A549 (cell line): ENCODE results near the gene DDX17. TPM values are rescaled to one million over a fixed set of nuclear protein-coding genes. Genes with fewer than 3 reads are reported as not detected.

Source experiments
- ATAC-seq, 2 experiments: fragments of 200-7000 bp in 1 of 2; fragments of >200 bp in 1 of 2; cut with Nextera tagmentation in 1 of 2; cut with Tn5 transposase in 1 of 2; 3 replicates each; pipeline versions ENCODE4 v1.8.0 to v1.9.1; 2018 to 2020; ENCODE audit warnings: mild to moderate bottlenecking in 1 of 2, moderate library complexity in 1 of 2
- CTCF ChIA-PET: fragments of 300-600 bp; sonication (Branson Sonifier 250); formaldehyde crosslinking; extraction: SDS; loops from one replicate; lab custom pipeline; 2021; ENCODE audit warnings: antibody characterized with exemption, inconsistent platforms; lab: Yijun Ruan, JAX
- POLR2A ChIA-PET: fragments of 350-600 bp; formaldehyde crosslinking; extraction: SDS; loops from one replicate; lab custom pipeline; 2021; ENCODE audit warnings: antibody characterized with exemption, inconsistent platforms; lab: Yijun Ruan, JAX
- DNase-seq, 2 experiments: peaks; one replicate each; pipeline versions ENCODE4 v3.0.0 to v3.0.0-alpha.2; 2011 to 2016; ENCODE audit warnings: low read depth in 1 of 2, low spot score in 1 of 2
- FAIRE-seq: peaks from 2 replicates; lab custom pipeline; 2011; peaks lifted over from hg19 to GRCh38; lab: Jason Lieb, UNC
- H3K27ac ChIP-seq, 2 experiments: fragments of >200 bp; sonication (Bioruptor Twin); formaldehyde crosslinking; 3 replicates each; pipeline ENCODE4 v1.5.1; 2016 to 2017
- H3K4me1 ChIP-seq: fragments of >200 bp; sonication (Bioruptor Twin); formaldehyde crosslinking; 3 replicates; pipeline ENCODE4 v1.6.1; 2016
- H3K4me2 ChIP-seq: fragments of >200 bp; sonication (Bioruptor Twin); formaldehyde crosslinking; 3 replicates; pipeline ENCODE4 v1.6.1; 2016
- H3K4me3 ChIP-seq: fragments of >200 bp; sonication (Bioruptor Twin); formaldehyde crosslinking; 3 replicates; pipeline ENCODE4 v1.5.1; 2016
- H3K9me3 ChIP-seq: fragments of >200 bp; sonication (Bioruptor Twin); formaldehyde crosslinking; 3 replicates; pipeline ENCODE4 v1.6.1; 2016
- CBX2 ChIP-seq: fragments of 200-600 bp; sonication (generic); IDR thresholded peaks from 2 replicates; pipeline ENCODE4 v1.6.1; 2016; ENCODE audit warnings: low read depth, mild to moderate bottlenecking, borderline replicate concordance
- CBX8 ChIP-seq: fragments of 200-600 bp; sonication (generic); IDR thresholded peaks from 2 replicates; pipeline ENCODE4 v1.6.1; 2016
- CEBPB ChIP-seq, 2 experiments: fragments of >200 bp in 1 of 2; sonication (Bioruptor Twin) in 1 of 2; formaldehyde crosslinking in 1 of 2; IDR thresholded peaks; 2 replicates each; pipeline ENCODE4 v1.6.1; 2012 to 2016
- CHD4 ChIP-seq: fragments of 200-600 bp; sonication (generic); IDR thresholded peaks from 2 replicates; pipeline ENCODE4 v1.6.1; 2016; ENCODE audit warnings: antibody characterized with exemption, mild to moderate bottlenecking, borderline replicate concordance
- EHMT2 ChIP-seq: fragments of 200-600 bp; sonication (generic); IDR thresholded peaks from 2 replicates; pipeline ENCODE4 v1.6.1; 2016; ENCODE audit warnings: antibody characterized with exemption, low read depth, mild to moderate bottlenecking, moderate library complexity
- FOXS1 ChIP-seq: fragments of 250-450 bp; sonication (Bioruptor Pico); IDR thresholded peaks from 2 replicates; pipeline ENCODE4 v1.5.0; 2020; ENCODE audit warnings: mild to moderate bottlenecking, moderate library complexity
- GATA3 ChIP-seq: IDR thresholded peaks from 2 replicates; pipeline ENCODE4 v1.6.1; 2012; ENCODE audit warnings: borderline replicate concordance
- HDAC2 ChIP-seq: fragments of 200-600 bp; sonication (generic); IDR thresholded peaks from 2 replicates; pipeline ENCODE4 v1.6.1; 2016
- HOXB13 ChIP-seq: fragments of 250-450 bp; sonication (Bioruptor Pico); IDR thresholded peaks from 2 replicates; pipeline ENCODE4 v1.5.0; 2020; ENCODE audit warnings: low read depth, mild to moderate bottlenecking, moderate library complexity
- JUN ChIP-seq, 2 experiments: fragments of >200 bp; sonication (Bioruptor Twin); formaldehyde crosslinking; IDR thresholded peaks; 2 replicates in 1 of 2; 3 replicates in 1 of 2; pipeline ENCODE4 v1.6.1; 2016 to 2017
- JUNB ChIP-seq: fragments of >200 bp; sonication (Bioruptor Twin); formaldehyde crosslinking; IDR thresholded peaks from 2 replicates; pipeline ENCODE4 v1.6.1; 2016
- KDM5A ChIP-seq: fragments of 200-600 bp; sonication (generic); IDR thresholded peaks from 2 replicates; pipeline ENCODE4 v1.6.1; 2016; ENCODE audit warnings: antibody characterized with exemption, mild to moderate bottlenecking
- MAFK ChIP-seq: fragments of 450-650 bp; IDR thresholded peaks from 2 replicates; pipeline ENCODE4 v1.6.1; 2014; ENCODE audit not compliant: partially characterized antibody
- MAZ ChIP-seq: fragments of 150-350 bp; IDR thresholded peaks from 2 replicates; pipeline ENCODE4 v1.6.1; 2014; ENCODE audit warnings: antibody characterized with exemption, low read depth, low read length, borderline replicate concordance
- MYC ChIP-seq: IDR thresholded peaks from 2 replicates; pipeline ENCODE4 v1.6.1; 2012; ENCODE audit warnings: mild to moderate bottlenecking, inconsistent platforms, low read length, improper control_type of control experiment, borderline replicate concordance
- NFE2L2 ChIP-seq: fragments of 150-350 bp; conservative IDR thresholded peaks from 2 replicates; pipeline ENCODE4 v1.6.1; 2014; ENCODE audit warnings: low read length
- NR3C1 ChIP-seq: fragments of >200 bp; sonication (Bioruptor Twin); formaldehyde crosslinking; IDR thresholded peaks from 3 replicates; pipeline ENCODE4 v1.6.1; 2017
- POLR2AphosphoS2 ChIP-seq: conservative IDR thresholded peaks from 2 replicates; pipeline ENCODE4 v1.6.1; 2012; ENCODE audit warnings: low read length, improper control_type of control experiment, inconsistent platforms
- RARB ChIP-seq: fragments of 250-450 bp; sonication (Bioruptor Pico); IDR thresholded peaks from 2 replicates; pipeline ENCODE4 v1.8.0; 2021; ENCODE audit warnings: mild to moderate bottlenecking, moderate library complexity
- RCOR1 ChIP-seq: fragments of 150-350 bp; IDR thresholded peaks from 2 replicates; pipeline ENCODE4 v1.6.1; 2014; ENCODE audit warnings: antibody characterized with exemption, low read length, low read depth
- RNF2 ChIP-seq: fragments of 200-600 bp; sonication (generic); IDR thresholded peaks from 2 replicates; pipeline ENCODE4 v1.6.1; 2016; ENCODE audit warnings: low read depth, mild to moderate bottlenecking, antibody characterized with exemption, moderate library complexity, borderline replicate concordance
- SMC3 ChIP-seq: fragments of >200 bp; sonication (Bioruptor Twin); formaldehyde crosslinking; IDR thresholded peaks from 3 replicates; pipeline ENCODE4 v1.6.1; 2018; ENCODE audit warnings: inconsistent platforms
- SREBF2 ChIP-seq: fragments of 450-650 bp; IDR thresholded peaks from 2 replicates; pipeline ENCODE4 v1.6.1; 2014; ENCODE audit warnings: mild to moderate bottlenecking, moderate library complexity
- TP53 ChIP-seq: fragments of 250-450 bp; sonication (Bioruptor Pico); IDR thresholded peaks from 2 replicates; pipeline ENCODE4 v1.5.0; 2021; ENCODE audit warnings: mild to moderate bottlenecking, moderate library complexity
- ZFP36 ChIP-seq: fragments of 450-650 bp; IDR thresholded peaks from 2 replicates; pipeline ENCODE4 v1.6.1; 2014; ENCODE audit warnings: borderline replicate concordance; ENCODE audit not compliant: partially characterized antibody
- ZSCAN20 ChIP-seq: fragments of 250-450 bp; sonication (Bioruptor Pico); IDR thresholded peaks from 2 replicates; pipeline ENCODE4 v1.8.0; 2022; ENCODE audit warnings: mild to moderate bottlenecking, moderate library complexity
- WGBS: methylation state at CpG from one replicate; pipeline ENCODE4 v1.1.6; 2017; ENCODE audit errors: missing lambda C conversion rate; 5-methylcytosine and 5-hydroxymethylcytosine counted together
- polyA plus RNA-seq, 4 experiments: library from polyadenylated mRNA; depleted of rRNA in 3 of 4; stranded (reverse); fragments of >200 nt; fragmentation: RNase III in 1 of 4; extraction: RNeasy Plus Mini Kit Qiagen cat#74134 plus additional on column Dnase treatment in 1 of 4; gene quantifications; 2 replicates in 3 of 4; 3 replicates in 1 of 4; pipeline ENCODE4 v1.2.3, GENCODE V29; 2011 to 2017
- TF ChIP-seq, protein P1 (sequence below): fragments of >200 bp; sonication (Bioruptor Twin); formaldehyde crosslinking; IDR thresholded peaks from 3 replicates; pipeline ENCODE4 v1.5.1; 2016
- TF ChIP-seq, protein P2 (sequence below): IDR thresholded peaks from 2 replicates; pipeline ENCODE4 v1.6.1; 2012
- TF ChIP-seq, protein P3 (sequence below): fragments of 200-600 bp; sonication (generic); IDR thresholded peaks from 2 replicates; pipeline ENCODE4 v1.6.1; 2016; ENCODE audit warnings: antibody characterized with exemption, mild to moderate bottlenecking, moderate library complexity
- TF ChIP-seq, protein P4 (sequence below): IDR thresholded peaks from 2 replicates; pipeline ENCODE4 v1.6.1; 2012; ENCODE audit warnings: low read depth, borderline replicate concordance
- TF ChIP-seq, protein P5 (sequence below): fragments of 250-450 bp; sonication (Bioruptor Pico); IDR thresholded peaks from 2 replicates; pipeline ENCODE4 v1.5.0; 2020; ENCODE audit warnings: low read depth, mild to moderate bottlenecking, moderate library complexity

Gene DDX17
- polyA plus RNA-seq, 2 of the 4 experiments (the other 2 are of a cell fraction), result 117 to 292 TPM

DNA sequence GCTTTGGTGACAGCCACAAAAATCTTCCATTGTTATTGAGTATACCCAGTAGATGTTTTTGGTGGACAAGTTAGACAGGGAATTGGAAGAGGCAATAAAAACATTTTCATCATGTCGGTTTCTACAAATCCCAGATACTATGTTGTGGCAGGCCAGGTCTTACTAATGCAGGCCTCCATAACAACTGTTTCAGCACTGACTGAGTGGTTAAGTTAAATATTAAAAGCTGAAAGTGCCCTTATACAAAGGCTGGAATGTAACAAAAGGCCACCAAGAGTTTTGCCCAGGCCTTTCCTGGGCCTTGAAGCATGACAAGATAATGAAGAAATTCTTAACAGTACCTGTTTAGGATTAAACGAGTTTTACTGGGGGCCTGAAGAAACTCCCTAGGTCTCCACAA, 34.6 kb upstream of the DDX17 start:
- DNase-seq (no peak), FAIRE-seq (no peak), ATAC-seq (no peak)
- H3K9me3 ChIP-seq, result peaks cover 6% of the 10 kb centered on the region; the same call in 1 of the 3 replicates
- no peak overlapping the region for H3K27ac ChIP-seq
- no peak for TF ChIP-seq RCOR1
- TF ChIP-seq, protein P1, sequence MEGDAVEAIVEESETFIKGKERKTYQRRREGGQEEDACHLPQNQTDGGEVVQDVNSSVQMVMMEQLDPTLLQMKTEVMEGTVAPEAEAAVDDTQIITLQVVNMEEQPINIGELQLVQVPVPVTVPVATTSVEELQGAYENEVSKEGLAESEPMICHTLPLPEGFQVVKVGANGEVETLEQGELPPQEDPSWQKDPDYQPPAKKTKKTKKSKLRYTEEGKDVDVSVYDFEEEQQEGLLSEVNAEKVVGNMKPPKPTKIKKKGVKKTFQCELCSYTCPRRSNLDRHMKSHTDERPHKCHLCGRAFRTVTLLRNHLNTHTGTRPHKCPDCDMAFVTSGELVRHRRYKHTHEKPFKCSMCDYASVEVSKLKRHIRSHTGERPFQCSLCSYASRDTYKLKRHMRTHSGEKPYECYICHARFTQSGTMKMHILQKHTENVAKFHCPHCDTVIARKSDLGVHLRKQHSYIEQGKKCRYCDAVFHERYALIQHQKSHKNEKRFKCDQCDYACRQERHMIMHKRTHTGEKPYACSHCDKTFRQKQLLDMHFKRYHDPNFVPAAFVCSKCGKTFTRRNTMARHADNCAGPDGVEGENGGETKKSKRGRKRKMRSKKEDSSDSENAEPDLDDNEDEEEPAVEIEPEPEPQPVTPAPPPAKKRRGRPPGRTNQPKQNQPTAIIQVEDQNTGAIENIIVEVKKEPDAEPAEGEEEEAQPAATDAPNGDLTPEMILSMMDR, result no peak
- TF ChIP-seq ZFP36, result no peak
- no peak for TF ChIP-seq CEBPB (IDR thresholded peaks at IDR 0.05)
- TF ChIP-seq HDAC2, result no peak
- no peak for TF ChIP-seq JUNB
- no peak for TF ChIP-seq MYC
- TF ChIP-seq RARB (CRISPR knock-in tag), result no peak
- no peak for TF ChIP-seq JUN (IDR thresholded peaks at IDR 0.05)
- no peak for TF ChIP-seq CHD4
- TF ChIP-seq CBX2, result no peak
- TF ChIP-seq, protein P2, sequence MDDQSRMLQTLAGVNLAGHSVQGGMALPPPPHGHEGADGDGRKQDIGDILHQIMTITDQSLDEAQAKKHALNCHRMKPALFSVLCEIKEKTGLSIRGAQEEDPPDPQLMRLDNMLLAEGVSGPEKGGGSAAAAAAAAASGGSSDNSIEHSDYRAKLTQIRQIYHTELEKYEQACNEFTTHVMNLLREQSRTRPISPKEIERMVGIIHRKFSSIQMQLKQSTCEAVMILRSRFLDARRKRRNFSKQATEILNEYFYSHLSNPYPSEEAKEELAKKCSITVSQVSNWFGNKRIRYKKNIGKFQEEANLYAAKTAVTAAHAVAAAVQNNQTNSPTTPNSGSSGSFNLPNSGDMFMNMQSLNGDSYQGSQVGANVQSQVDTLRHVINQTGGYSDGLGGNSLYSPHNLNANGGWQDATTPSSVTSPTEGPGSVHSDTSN, result no peak
- no peak for TF ChIP-seq TP53 (CRISPR knock-in tag)
- TF ChIP-seq, protein P3, sequence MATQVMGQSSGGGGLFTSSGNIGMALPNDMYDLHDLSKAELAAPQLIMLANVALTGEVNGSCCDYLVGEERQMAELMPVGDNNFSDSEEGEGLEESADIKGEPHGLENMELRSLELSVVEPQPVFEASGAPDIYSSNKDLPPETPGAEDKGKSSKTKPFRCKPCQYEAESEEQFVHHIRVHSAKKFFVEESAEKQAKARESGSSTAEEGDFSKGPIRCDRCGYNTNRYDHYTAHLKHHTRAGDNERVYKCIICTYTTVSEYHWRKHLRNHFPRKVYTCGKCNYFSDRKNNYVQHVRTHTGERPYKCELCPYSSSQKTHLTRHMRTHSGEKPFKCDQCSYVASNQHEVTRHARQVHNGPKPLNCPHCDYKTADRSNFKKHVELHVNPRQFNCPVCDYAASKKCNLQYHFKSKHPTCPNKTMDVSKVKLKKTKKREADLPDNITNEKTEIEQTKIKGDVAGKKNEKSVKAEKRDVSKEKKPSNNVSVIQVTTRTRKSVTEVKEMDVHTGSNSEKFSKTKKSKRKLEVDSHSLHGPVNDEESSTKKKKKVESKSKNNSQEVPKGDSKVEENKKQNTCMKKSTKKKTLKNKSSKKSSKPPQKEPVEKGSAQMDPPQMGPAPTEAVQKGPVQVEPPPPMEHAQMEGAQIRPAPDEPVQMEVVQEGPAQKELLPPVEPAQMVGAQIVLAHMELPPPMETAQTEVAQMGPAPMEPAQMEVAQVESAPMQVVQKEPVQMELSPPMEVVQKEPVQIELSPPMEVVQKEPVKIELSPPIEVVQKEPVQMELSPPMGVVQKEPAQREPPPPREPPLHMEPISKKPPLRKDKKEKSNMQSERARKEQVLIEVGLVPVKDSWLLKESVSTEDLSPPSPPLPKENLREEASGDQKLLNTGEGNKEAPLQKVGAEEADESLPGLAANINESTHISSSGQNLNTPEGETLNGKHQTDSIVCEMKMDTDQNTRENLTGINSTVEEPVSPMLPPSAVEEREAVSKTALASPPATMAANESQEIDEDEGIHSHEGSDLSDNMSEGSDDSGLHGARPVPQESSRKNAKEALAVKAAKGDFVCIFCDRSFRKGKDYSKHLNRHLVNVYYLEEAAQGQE, result no peak
- no peak for TF ChIP-seq ZSCAN20 (CRISPR knock-in tag)
- no peak for TF ChIP-seq EHMT2
- TF ChIP-seq MAFK, result no peak
- no peak for TF ChIP-seq NR3C1
- ChIA-PET CTCF (no interaction called here), POLR2A (no interaction called here)
- H3K4me3 ChIP-seq, result no peak overlapping the region
- H3K4me2 ChIP-seq, result no peak overlapping the region
- H3K4me1 ChIP-seq, result no peaks in the 10 kb centered on the region
- 93% methylated on average over 2 of the region's 2 CpGs for WGBS

DNA sequence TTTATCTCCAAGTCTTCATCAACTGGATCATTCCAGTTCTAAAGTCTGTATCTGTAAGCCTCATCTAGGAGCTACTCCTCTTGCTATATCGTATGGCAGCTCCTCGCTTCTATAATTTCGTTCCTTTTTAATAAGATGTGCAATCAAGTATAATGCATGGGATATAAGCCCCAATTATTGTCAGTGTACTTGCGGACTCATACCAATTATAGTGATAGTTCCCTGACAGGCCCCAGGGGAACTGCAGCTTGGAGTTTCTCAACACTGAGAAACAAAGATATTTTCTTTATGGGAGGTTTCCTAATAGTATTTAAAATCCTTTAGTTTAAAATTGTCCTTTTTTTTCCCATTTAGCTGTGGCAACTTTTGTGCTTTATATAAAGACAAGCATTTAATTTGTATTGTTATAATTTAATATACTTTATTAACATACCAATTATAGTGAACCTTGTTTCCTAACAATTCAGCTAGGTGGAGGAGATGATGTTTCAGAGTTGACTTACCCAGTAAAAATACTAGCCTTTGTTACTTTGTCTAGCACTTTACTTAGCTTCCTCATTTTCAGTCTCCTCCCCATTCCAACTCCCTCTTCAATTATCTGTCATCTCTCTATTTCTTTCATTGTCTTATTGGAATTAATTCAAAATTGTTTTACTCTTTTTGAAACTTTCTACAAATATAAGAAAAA, 25.3 kb upstream of the DDX17 start:
- 89% methylated on average over 4 of the region's 4 CpGs for WGBS
- POLR2A ChIA-PET, result no interaction called here
- no peaks in the 10 kb centered on the region for H3K4me1 ChIP-seq
- TF ChIP-seq, protein P4, sequence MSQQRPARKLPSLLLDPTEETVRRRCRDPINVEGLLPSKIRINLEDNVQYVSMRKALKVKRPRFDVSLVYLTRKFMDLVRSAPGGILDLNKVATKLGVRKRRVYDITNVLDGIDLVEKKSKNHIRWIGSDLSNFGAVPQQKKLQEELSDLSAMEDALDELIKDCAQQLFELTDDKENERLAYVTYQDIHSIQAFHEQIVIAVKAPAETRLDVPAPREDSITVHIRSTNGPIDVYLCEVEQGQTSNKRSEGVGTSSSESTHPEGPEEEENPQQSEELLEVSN, result no peak
- no peak for TF ChIP-seq SREBF2
- no peak for TF ChIP-seq KDM5A
- no peak for TF ChIP-seq ZFP36
- TF ChIP-seq FOXS1 (CRISPR knock-in tag), result no peak
- no peak for TF ChIP-seq SMC3
- TF ChIP-seq RCOR1, result no peak
- TF ChIP-seq GATA3, result no peak
- no peak for TF ChIP-seq CBX8
- TF ChIP-seq RARB (CRISPR knock-in tag), result no peak
- TF ChIP-seq RNF2, result no peak
- TF ChIP-seq POLR2AphosphoS2, result no peak
- TF ChIP-seq HOXB13 (CRISPR knock-in tag), result no peak
- TF ChIP-seq, protein P5, sequence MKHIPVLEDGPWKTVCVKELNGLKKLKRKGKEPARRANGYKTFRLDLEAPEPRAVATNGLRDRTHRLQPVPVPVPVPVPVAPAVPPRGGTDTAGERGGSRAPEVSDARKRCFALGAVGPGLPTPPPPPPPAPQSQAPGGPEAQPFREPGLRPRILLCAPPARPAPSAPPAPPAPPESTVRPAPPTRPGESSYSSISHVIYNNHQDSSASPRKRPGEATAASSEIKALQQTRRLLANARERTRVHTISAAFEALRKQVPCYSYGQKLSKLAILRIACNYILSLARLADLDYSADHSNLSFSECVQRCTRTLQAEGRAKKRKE, result no peak
- no peak for TF ChIP-seq JUN (IDR thresholded peaks at IDR 0.05)
- TF ChIP-seq MAZ, result no peak
- no peak for TF ChIP-seq NFE2L2
- TF ChIP-seq, all 56 proteins: peak for 0
- no peak overlapping the region for H3K4me2 ChIP-seq
- DNase-seq, result no peak
- no peak overlapping the region for H3K4me3 ChIP-seq
- ATAC-seq, result no peak
- no peaks in the 10 kb centered on the region for H3K9me3 ChIP-seq
- CTCF ChIA-PET, result no interaction called here
- H3K27ac ChIP-seq, result no peak overlapping the region
- no peak for FAIRE-seq
